A549 treated with CORT108297 at 1 μM for 4 hours (cell line): ENCODE measurements around the gene SLAMF6. TPM values are rescaled to one million over a fixed set of nuclear protein-coding genes. Genes with fewer than 3 reads are reported as not detected.

ENCODE experiments used
- total RNA-seq: library from RNA; stranded (reverse); fragments of 200-300 nt; extraction: Qiagen RNA extraction; gene quantifications from 5 replicates; pipeline ENCODE4 v1.2.3, GENCODE V29; 2022

SLAMF6 gene
- not detected in 5 replicates for total RNA-seq

DNA sequence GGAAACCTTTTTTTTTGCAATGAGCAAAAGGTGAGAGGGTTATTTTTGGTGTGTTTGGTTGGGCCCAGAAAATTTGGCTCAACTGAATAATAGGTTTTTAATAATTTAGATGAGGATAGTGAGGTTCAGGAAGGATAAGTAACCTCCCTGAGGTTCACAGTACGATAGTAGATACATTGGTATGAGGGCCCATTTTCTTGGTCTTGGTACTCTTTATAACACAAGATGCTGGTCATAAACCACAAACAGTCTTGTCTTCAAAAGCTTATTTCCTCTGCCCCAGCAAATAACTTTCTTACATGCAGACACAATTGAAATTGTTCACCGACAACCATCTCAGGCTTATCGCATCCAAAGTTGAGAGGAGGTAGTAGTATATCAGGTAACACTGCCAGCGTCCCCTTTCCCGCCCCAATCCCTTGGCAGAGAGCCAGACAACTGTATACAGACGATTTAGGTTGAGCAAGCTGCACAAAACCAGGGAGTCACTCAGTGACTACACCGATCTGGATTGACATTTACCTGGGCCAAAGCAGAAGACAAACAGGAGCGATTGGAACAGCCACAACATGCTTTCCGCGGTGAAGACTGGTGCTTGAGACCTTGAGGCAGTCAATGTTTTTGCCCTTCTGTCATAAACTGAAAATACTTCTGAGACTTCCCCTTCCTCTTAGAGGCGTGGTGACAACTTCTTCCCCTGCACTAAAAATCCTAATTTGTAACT lies at the start of gene SLAMF6:
SLAMF6 (minus strand) TSS at position 634 of the 724 bp plus-strand sequence; CDS start at position 571, 63 bp downstream.

Other genes starting within 250 kb of the SLAMF6 start
- gene PEX19, start 238.1 kb downstream of the SLAMF6 start, total RNA-seq, result 20.8 to 27.6 TPM (median 23.3 TPM) in 5 replicates
- gene COPA, start 180.0 kb downstream of the SLAMF6 start, total RNA-seq, result 79.1 to 100 TPM (median 84.0 TPM) in 5 replicates
- 40.9 to 48.5 TPM (median 47.4 TPM) in 5 replicates for gene NCSTN, start 179.9 kb downstream of the SLAMF6 start, total RNA-seq
- 0.23 to 0.74 TPM (median 0.37 TPM) in 5 replicates for gene NHLH1, start 156.2 kb downstream of the SLAMF6 start, total RNA-seq
- 0.69 to 1.0 TPM (median 0.93 TPM) in 5 replicates for gene VANGL2, start 122.7 kb downstream of the SLAMF6 start, total RNA-seq
- not detected in 5 replicates for gene CD84, start 56.2 kb upstream of the SLAMF6 start, total RNA-seq
- not detected in 5 replicates for gene SLAMF1, start 123.8 kb upstream of the SLAMF6 start, total RNA-seq
- gene CD48, start 188.6 kb upstream of the SLAMF6 start, total RNA-seq, result not detected in 5 replicates
- gene SLAMF7, start 216.0 kb upstream of the SLAMF6 start, total RNA-seq, result 1.4 to 2.5 TPM (median 1.9 TPM) in 5 replicates